Lower lobe of right lung (tissue), 2 donors: ENCODE results near the gene GOLGA6L7. TPM values are rescaled to one million over a fixed set of nuclear protein-coding genes. Genes with fewer than 3 reads are reported as not detected.
A peak's percentile ranks its signal among the peaks of the same experiment; 100 is the strongest.
"Not testable (repeated sequence)": the region's sequence is repeated elsewhere in the genome, so short reads cannot be mapped to it uniquely, and the experiment has no call there.

Experiments
- ATAC-seq, 2 donors: fragments of 200-7000 bp; cut with Tn5 transposase; one replicate each; pipeline ENCODE4 v1.9.1; 2020 to 2022; ENCODE audit warnings: mild to moderate bottlenecking in 2 of 2, moderate library complexity in 2 of 2
- DNase-seq: peaks from one replicate; pipeline ENCODE4 v3.0.0-alpha.2; 2020
- H3K27ac ChIP-seq: fragments of 200-600 bp; one replicate; pipeline ENCODE4 v1.8.0; 2022
- H3K27me3 ChIP-seq: fragments of 200-600 bp; one replicate; pipeline ENCODE4 v1.8.0; 2022; ENCODE audit warnings: low read depth
- H3K36me3 ChIP-seq: fragments of 200-600 bp; one replicate; pipeline ENCODE4 v1.8.0; 2022; ENCODE audit warnings: mild to moderate bottlenecking
- H3K4me1 ChIP-seq: fragments of 200-600 bp; one replicate; pipeline ENCODE4 v1.8.0; 2022
- H3K4me3 ChIP-seq: fragments of 200-600 bp; one replicate; pipeline ENCODE4 v1.8.0; 2022; ENCODE audit warnings: mild to moderate bottlenecking
- H3K9me3 ChIP-seq: fragments of 200-600 bp; one replicate; pipeline ENCODE4 v1.8.0; 2022
- CTCF ChIP-seq: fragments of 200-600 bp; IDR thresholded peaks from one replicate; pipeline ENCODE4 v1.8.0; 2022; ENCODE audit warnings: antibody characterized with exemption, mild to moderate bottlenecking
- intact Hi-C: fragments of 100-400 bp; cut with DNase I; formaldehyde crosslinking; loops from one replicate; pipeline ENCODE4 v1.11.0; 2022
- total RNA-seq: library from RNA; stranded (reverse); fragmentation: NEBNext Ultra II Directional; extraction: Animal tissue kit (Norgen Biotek cat#: 25700); gene quantifications from one replicate; pipeline ENCODE4 v1.2.1, GENCODE V29; 2021
- donor health status: DM: no; HTN: yes; CAD: no; lungs with severe emphysema.

Gene GOLGA6L7
- total RNA-seq, 1 donor from 2014 or later = not detected

GRCh38 chr15:28875461-28876000 is 27.1 kb upstream of the GOLGA6L7 start:
- Histone ChIP-seq H3K27me3 (no peaks in the 10 kb centered on the region), H3K36me3 (no peaks in the 10 kb centered on the region), H3K27ac (no peak overlapping the region), H3K4me1 (no peaks in the 10 kb centered on the region), H3K4me3 (no peak overlapping the region), H3K9me3 (no peaks in the 10 kb centered on the region)
- intact Hi-C loops = no loop called here
- DNase-seq = no peak
- no peak for TF ChIP-seq CTCF
- no peak for ATAC-seq

- Histone ChIP-seq H3K27ac (no peak overlapping the region), H3K9me3 (no peaks in the 10 kb centered on the region), H3K27me3 (no peaks in the 10 kb centered on the region), H3K4me1 (no peaks in the 10 kb centered on the region), H3K36me3 (no peaks in the 10 kb centered on the region), H3K4me3 (no peak overlapping the region)
- intact Hi-C loops = no loop called here
- DNase-seq (no peak), ATAC-seq (no peak)
- TF ChIP-seq CTCF = no peak
These were observed 25.2 kb upstream of the GOLGA6L7 start for GRCh38 chr15:28873585-28874190.

GRCh38 chr15:28873006-28873405 is 24.6 kb upstream of the GOLGA6L7 start:
- H3K4me1 ChIP-seq = no peaks in the 10 kb centered on the region
- no peaks in the 10 kb centered on the region for H3K36me3 ChIP-seq
- H3K9me3 ChIP-seq = no peaks in the 10 kb centered on the region
- H3K27me3 ChIP-seq = no peaks in the 10 kb centered on the region
- no peak for TF ChIP-seq CTCF
- ATAC-seq (no peak), DNase-seq (no peak)
- intact Hi-C loops = no loop called here
- no peak overlapping the region for H3K4me3 ChIP-seq
- no peak overlapping the region for H3K27ac ChIP-seq

GRCh38 chr15:28871168-28871567 is 22.7 kb upstream of the GOLGA6L7 start:
- intact Hi-C loops = no loop called here
- Histone ChIP-seq H3K9me3 (no peaks in the 10 kb centered on the region), H3K36me3 (no peaks in the 10 kb centered on the region), H3K4me3 (no peak overlapping the region), H3K4me1 (no peaks in the 10 kb centered on the region), H3K27me3 (no peaks in the 10 kb centered on the region), H3K27ac (no peak overlapping the region)
- DNase-seq (no peak), ATAC-seq (no peak)
- no peak for TF ChIP-seq CTCF

- no peak for TF ChIP-seq CTCF
- Histone ChIP-seq H3K27me3 (no peaks in the 10 kb centered on the region), H3K27ac (no peak overlapping the region), H3K4me1 (no peaks in the 10 kb centered on the region), H3K4me3 (no peak overlapping the region), H3K9me3 (no peaks in the 10 kb centered on the region), H3K36me3 (no peaks in the 10 kb centered on the region)
- DNase-seq (no peak), ATAC-seq (no peak)
- intact Hi-C loops = no loop called here
These were observed 20.4 kb upstream of the GOLGA6L7 start for GRCh38 chr15:28868744-28869345.

GRCh38 chr15:28861589-28862293 is 13.3 kb upstream of the GOLGA6L7 start:
- H3K36me3 ChIP-seq, intact Hi-C loops, H3K9me3 ChIP-seq, H3K4me3 ChIP-seq, DNase-seq, H3K4me1 ChIP-seq, H3K27me3 ChIP-seq, H3K27ac ChIP-seq: not testable (repeated sequence)
- peak in 1 of 2 donors; percentile 14 for ATAC-seq
